ENCODE data around the gene WBP1.
"Not testable (repeated sequence)": the region's sequence is repeated elsewhere in the genome, so short reads cannot be mapped to it uniquely, and the experiment has no call there.

The WBP1 gene

DNA sequence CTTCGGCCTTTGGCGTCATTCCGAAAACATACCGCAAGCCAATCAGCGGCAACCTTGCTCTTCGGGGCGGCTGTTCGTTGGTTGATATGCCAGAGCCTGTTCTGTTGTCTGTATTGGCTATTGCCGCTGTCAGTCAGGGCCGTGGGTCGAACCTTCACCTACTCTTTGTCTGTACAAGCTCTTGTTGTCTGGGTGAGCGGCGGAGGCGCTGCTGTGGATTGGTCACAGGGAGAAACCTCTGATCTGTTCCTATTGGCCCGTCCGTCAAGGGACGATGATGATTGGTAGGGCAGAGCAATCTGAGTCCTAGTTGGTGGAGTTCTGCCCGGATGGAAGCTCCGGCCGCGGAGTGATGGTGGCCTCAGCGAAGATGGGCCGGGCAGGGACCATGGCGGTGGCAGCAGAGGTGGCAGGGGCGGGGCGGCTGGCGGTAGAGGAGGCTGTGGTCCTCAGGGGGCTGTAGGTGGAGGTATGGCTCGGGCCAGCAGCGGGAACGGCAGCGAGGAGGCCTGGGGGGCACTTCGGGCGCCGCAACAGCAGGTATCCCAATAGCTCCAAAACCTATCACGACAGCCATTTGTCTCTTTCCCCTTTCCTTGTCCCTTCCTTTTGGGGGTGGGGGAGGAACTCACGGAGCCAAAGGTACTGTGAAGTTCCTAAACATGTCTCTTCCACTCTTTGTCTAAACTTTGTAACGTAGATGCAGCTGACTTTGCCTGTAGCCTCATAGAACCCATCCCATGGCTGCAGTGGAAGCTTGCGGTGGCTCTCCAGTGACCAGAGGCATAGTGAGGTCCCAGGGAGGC is at the start of gene WBP1:
Gene WBP1 (plus strand): TSS at position 307 of the 806 bp plus-strand sequence. CDS start 165 bp downstream, at position 472.
- H3K27me3 ChIP-seq (ENCODE audit: insufficient read depth, low read length): no peaks in the 10 kb centered on the region
- no peaks in the 10 kb centered on the region for H3K9me3 ChIP-seq (ENCODE audit: low read length)
- H2AFZ ChIP-seq (ENCODE audit: low read depth, low read length): peak within 1 kb of the TSS; percentile 70
- H3K4me1 ChIP-seq (ENCODE audit: insufficient read depth, low read length): peaks cover 33% of the 10 kb centered on the region
- H3K4me3 ChIP-seq (ENCODE audit: low read length): peak within 1 kb of the TSS; percentile 84
- H3K36me3 ChIP-seq (ENCODE audit: insufficient read depth, low read length): peaks cover 29% of the 10 kb centered on the region

- no peak overlapping the region for H3K4me3 ChIP-seq (ENCODE audit: low read length)
- no peak overlapping the region for H2AFZ ChIP-seq (ENCODE audit: low read depth, low read length)
- H3K36me3 ChIP-seq (ENCODE audit: insufficient read depth, low read length): no peaks in the 10 kb centered on the region
- H3K9me3 ChIP-seq (ENCODE audit: low read length): peaks cover 2% of the 10 kb centered on the region
- H3K4me1 ChIP-seq (ENCODE audit: insufficient read depth, low read length): no peaks in the 10 kb centered on the region
- peaks cover 3% of the 10 kb centered on the region for H3K27me3 ChIP-seq (ENCODE audit: insufficient read depth, low read length)
These were observed 45.1 kb upstream of the WBP1 start for GRCh38 chr2:74413001-74413698.

DNA sequence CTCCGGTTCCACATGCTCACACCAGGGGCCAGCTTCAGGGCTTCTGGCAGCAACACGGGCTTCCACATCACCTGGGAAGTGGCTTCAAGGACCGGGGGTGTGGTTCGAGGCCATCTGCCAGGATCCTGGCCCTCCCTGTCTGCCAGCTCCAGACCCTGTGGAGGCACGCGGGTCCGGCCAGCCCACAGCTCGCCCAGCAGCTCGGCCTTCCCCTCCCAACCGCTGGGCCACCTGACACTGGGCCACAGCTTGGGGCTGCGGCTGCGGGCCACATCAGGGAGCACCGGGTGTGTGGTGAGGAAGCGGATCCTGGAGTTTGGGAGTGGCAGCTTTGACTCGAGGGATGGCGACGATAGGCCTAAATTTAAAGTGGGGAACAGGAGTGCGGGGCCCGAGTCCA is 43.8 kb upstream of the WBP1 start:
- Histone ChIP-seq H3K4me1 (ENCODE audit: insufficient read depth, low read length) (no peaks in the 10 kb centered on the region), H2AFZ (ENCODE audit: low read depth, low read length) (no peak overlapping the region), H3K9me3 (ENCODE audit: low read length) (peaks cover 2% of the 10 kb centered on the region), H3K36me3 (ENCODE audit: insufficient read depth, low read length) (no peaks in the 10 kb centered on the region), H3K27me3 (ENCODE audit: insufficient read depth, low read length) (peaks cover 3% of the 10 kb centered on the region), H3K4me3 (ENCODE audit: low read length) (no peak overlapping the region)

DNA sequence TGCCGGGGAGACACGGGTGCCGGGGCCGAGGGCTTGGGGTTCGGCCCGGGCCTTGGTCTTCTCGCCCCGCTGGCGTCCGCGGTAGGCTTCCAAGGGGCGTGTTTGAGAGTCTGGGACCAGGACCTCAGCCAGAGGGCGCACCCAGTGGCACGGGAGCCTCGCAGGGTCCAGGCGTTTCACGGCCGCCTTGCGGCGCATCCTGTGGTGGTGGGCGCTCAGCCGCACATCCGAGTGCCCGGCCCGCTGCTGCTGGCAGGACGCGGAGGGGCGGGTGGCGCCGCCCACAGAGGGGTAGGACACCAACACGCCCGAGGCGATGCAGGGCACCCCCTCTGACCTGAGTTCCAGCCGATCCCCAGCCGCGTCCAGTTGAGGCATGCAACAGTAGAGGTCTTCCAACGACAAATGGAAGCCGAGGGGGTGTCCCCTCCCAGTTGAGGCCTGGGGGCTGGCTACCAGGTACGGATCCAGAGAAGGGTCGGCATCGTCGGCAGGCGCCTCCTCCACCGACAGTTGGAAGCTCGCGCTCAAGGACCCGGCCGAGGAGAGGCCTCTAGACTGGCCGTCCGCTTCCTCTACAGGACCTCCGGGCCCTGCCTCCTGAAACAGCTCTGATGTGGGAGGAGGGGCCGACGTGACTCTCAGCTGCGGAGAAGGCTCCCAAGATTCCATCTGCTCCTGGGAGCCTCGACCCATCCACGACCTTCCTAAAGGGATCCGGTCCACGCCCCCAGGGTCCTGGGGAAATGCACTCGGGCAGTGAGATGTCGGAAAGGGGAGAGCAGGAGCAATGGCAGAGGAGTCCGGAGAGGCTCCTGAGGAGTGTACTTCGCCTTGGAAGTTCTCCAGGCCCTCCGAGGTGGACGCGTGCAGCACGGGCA is 43.1 kb upstream of the WBP1 start:
- no peak overlapping the region for H3K4me3 ChIP-seq (ENCODE audit: low read length)

GRCh38 chr2:74415762-74416395 is 42.4 kb upstream of the WBP1 start:
- Histone ChIP-seq H3K27me3 (ENCODE audit: insufficient read depth, low read length) (peaks cover 3% of the 10 kb centered on the region), H2AFZ (ENCODE audit: low read depth, low read length) (no peak overlapping the region), H3K4me3 (ENCODE audit: low read length) (no peak overlapping the region), H3K36me3 (ENCODE audit: insufficient read depth, low read length) (no peaks in the 10 kb centered on the region), H3K4me1 (ENCODE audit: insufficient read depth, low read length) (no peaks in the 10 kb centered on the region), H3K9me3 (ENCODE audit: low read length) (peaks cover 2% of the 10 kb centered on the region)

More for the DNA sequence above, 43.1 kb upstream of the WBP1 start:
- peaks cover 3% of the 10 kb centered on the region for H3K27me3 ChIP-seq (ENCODE audit: insufficient read depth, low read length)
- no peak overlapping the region for H2AFZ ChIP-seq (ENCODE audit: low read depth, low read length)
- peaks cover 2% of the 10 kb centered on the region for H3K9me3 ChIP-seq (ENCODE audit: low read length)
- H3K4me1 ChIP-seq (ENCODE audit: insufficient read depth, low read length): no peaks in the 10 kb centered on the region
- no peaks in the 10 kb centered on the region for H3K36me3 ChIP-seq (ENCODE audit: insufficient read depth, low read length)

- H3K9me3 ChIP-seq (ENCODE audit: low read length): peaks cover 2% of the 10 kb centered on the region
- no peak overlapping the region for H3K4me3 ChIP-seq (ENCODE audit: low read length)
- H3K4me1 ChIP-seq (ENCODE audit: insufficient read depth, low read length): no peaks in the 10 kb centered on the region
- H3K27me3 ChIP-seq (ENCODE audit: insufficient read depth, low read length): no peaks in the 10 kb centered on the region
- H3K36me3 ChIP-seq (ENCODE audit: insufficient read depth, low read length): no peaks in the 10 kb centered on the region
- H2AFZ ChIP-seq (ENCODE audit: low read depth, low read length): no peak overlapping the region
These were observed 41.5 kb upstream of the WBP1 start for GRCh38 chr2:74416778-74417177.

- no peak overlapping the region for H3K4me3 ChIP-seq (ENCODE audit: low read length)
- H3K9me3 ChIP-seq (ENCODE audit: low read length): peaks cover 2% of the 10 kb centered on the region
- H3K36me3 ChIP-seq (ENCODE audit: insufficient read depth, low read length): no peaks in the 10 kb centered on the region
- H3K27me3 ChIP-seq (ENCODE audit: insufficient read depth, low read length): no peaks in the 10 kb centered on the region
- no peak overlapping the region for H2AFZ ChIP-seq (ENCODE audit: low read depth, low read length)
- peaks cover 2% of the 10 kb centered on the region for H3K4me1 ChIP-seq (ENCODE audit: insufficient read depth, low read length)
These were observed 41.0 kb upstream of the WBP1 start for GRCh38 chr2:74417197-74417596.

DNA sequence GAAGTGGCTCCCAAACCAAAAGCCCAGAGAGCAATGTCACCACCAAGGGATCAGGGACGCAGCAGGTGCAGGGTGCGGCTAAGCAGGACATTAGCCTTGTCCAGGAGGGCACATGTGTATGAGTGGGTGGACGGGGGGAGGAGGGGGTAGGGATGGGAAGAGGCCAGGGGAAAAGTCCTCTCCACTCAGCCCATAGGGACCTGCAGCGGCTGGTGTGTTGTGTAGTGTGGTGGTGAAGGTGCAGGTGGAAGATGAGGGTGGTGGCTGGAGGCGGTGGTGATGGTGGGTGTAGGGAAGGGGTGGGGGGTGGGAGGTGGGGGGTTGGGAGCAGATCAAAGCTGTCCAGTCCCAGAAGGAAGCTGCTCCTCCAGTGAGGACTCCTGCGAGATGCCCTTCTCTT is 40.5 kb upstream of the WBP1 start:
- H3K9me3 ChIP-seq (ENCODE audit: low read length): peaks cover 2% of the 10 kb centered on the region

DNA sequence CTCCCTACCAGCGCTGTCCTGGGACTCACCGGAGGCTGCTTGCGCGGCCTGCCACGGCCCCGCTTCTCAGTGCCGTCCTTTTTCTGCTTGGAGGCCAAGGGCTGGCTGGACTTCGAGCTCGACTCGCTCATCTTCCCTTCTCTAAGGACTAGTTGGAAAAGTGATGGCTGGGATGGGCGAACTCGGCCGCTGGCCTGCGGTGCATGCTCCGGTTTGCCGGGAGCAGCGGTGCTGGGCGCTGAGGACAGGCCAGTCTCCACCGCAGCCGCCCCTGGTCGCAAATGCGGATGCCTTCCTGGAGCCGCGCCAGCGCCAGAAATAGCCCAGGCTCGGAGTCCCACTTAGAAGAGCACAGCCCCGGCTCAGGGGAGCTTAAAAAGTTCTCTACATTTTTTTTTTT is 39.9 kb upstream of the WBP1 start:
- no peaks in the 10 kb centered on the region for H3K27me3 ChIP-seq (ENCODE audit: insufficient read depth, low read length)
- no peak overlapping the region for H3K4me3 ChIP-seq (ENCODE audit: low read length)
- no peak overlapping the region for H2AFZ ChIP-seq (ENCODE audit: low read depth, low read length)
- H3K4me1 ChIP-seq (ENCODE audit: insufficient read depth, low read length): peaks cover 4% of the 10 kb centered on the region
- peaks cover 2% of the 10 kb centered on the region for H3K9me3 ChIP-seq (ENCODE audit: low read length)
- no peaks in the 10 kb centered on the region for H3K36me3 ChIP-seq (ENCODE audit: insufficient read depth, low read length)

More for the DNA sequence above, 40.5 kb upstream of the WBP1 start:
- Histone ChIP-seq H3K36me3 (ENCODE audit: insufficient read depth, low read length) (no peaks in the 10 kb centered on the region), H3K4me3 (ENCODE audit: low read length) (no peak overlapping the region), H2AFZ (ENCODE audit: low read depth, low read length) (no peak overlapping the region), H3K27me3 (ENCODE audit: insufficient read depth, low read length) (no peaks in the 10 kb centered on the region), H3K4me1 (ENCODE audit: insufficient read depth, low read length) (peaks cover 4% of the 10 kb centered on the region)

DNA sequence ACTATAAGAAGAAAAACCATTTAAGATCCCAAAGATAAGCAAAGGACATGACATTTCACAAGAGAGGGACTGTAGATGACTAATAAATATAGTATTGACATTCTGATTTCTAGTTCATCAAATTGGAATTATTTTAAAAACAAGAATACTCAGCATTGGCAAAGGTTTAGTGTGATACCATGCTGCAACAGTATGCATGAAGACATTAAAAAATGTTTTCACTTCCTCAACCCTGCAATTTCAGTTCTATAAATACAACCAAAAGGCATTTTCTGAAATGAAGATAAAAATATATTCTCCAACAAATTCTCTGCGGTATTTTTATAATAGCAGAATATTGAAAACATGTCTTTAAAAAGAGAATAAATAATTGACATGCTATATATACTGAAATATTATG is 38.9 kb upstream of the WBP1 start:
- Histone ChIP-seq H3K27me3 (ENCODE audit: insufficient read depth, low read length) (no peaks in the 10 kb centered on the region), H3K4me1 (ENCODE audit: insufficient read depth, low read length) (peaks cover 4% of the 10 kb centered on the region), H3K9me3 (ENCODE audit: low read length) (peaks cover 2% of the 10 kb centered on the region), H2AFZ (ENCODE audit: low read depth, low read length) (no peak overlapping the region), H3K36me3 (ENCODE audit: insufficient read depth, low read length) (peaks cover 3% of the 10 kb centered on the region), H3K4me3 (ENCODE audit: low read length) (no peak overlapping the region)

DNA sequence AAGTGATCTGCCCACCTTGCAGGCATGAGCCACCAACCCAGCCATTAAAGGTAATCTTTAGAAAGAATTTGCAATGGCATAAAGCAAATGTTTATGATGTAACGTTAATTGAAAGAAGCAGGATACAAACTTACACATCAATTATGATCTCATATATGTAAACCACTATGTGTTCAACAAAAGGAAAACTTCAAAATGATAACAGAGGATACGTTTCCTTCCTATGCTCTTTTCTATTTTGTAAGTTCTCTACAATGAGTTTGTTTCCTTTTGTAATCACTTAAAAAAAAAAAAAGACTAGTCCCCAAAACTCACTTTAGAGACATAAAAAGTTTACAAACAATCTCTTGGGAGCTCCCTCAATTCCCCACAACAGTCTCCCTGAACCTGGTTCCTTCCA is 38.2 kb upstream of the WBP1 start:
- H3K36me3 ChIP-seq (ENCODE audit: insufficient read depth, low read length): peaks cover 8% of the 10 kb centered on the region
- H3K9me3 ChIP-seq (ENCODE audit: low read length): peaks cover 2% of the 10 kb centered on the region
- H3K4me3 ChIP-seq (ENCODE audit: low read length): no peak overlapping the region
- no peaks in the 10 kb centered on the region for H3K27me3 ChIP-seq (ENCODE audit: insufficient read depth, low read length)
- peaks cover 4% of the 10 kb centered on the region for H3K4me1 ChIP-seq (ENCODE audit: insufficient read depth, low read length)
- no peak overlapping the region for H2AFZ ChIP-seq (ENCODE audit: low read depth, low read length)

DNA sequence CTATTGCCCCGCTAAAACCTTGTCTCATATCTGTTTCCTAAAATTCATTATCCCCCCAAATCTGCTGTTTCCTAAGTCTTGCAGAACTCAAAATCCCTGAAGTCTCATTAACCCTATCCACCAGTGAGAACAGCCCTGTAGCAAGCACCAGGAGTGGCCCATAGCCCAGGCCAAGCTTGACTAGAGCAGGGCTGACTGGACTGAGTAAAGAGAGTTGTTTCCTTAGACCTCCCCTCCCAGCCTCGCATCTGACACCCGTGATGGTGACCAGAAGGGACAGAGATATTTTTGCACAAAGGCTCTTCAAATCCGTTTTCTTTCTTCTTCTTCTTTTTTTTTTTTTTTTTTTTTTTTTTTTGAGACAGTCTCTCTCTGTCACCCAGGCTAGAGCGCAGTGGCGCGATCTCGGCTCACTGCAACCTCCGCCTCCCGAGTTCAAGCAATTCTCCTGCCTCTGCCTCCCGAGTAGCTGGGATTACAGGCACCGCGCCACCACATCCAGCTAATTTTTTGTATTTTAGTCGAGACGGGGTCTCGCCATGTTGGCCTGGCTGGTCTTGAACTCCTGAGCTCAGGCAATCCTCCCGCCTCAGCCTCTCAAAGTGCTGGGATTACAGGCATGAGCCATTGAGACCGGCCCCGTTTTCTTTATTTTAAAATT is 37.7 kb upstream of the WBP1 start:
- not testable (repeated sequence) for H3K9me3 ChIP-seq (ENCODE audit: low read length); H3K4me1 ChIP-seq (ENCODE audit: insufficient read depth, low read length); H2AFZ ChIP-seq (ENCODE audit: low read depth, low read length); H3K27me3 ChIP-seq (ENCODE audit: insufficient read depth, low read length)
- peak overlapping the region; percentile 73 for H3K4me3 ChIP-seq (ENCODE audit: low read length)
- H3K36me3 ChIP-seq (ENCODE audit: insufficient read depth, low read length): peaks cover 11% of the 10 kb centered on the region
